Peyer's patch (tissue), 4 donors: Measurements from ENCODE around the gene SLC32A1.

ENCODE experiments used
- CTCF ChIP-seq, 6 experiments: fragments of 450-650 bp in 4 of 6; fragments of 200-600 bp in 2 of 6; sonication (generic) in 1 of 6; IDR thresholded peaks; one replicate each; pipeline ENCODE4 v1.5.1; 2017 to 2019; ENCODE audit warnings: antibody characterized with exemption in 6 of 6, mild to moderate bottlenecking in 3 of 6, moderate library complexity in 1 of 6
- POLR2A ChIP-seq, 2 donors: fragments of 450-650 bp; IDR thresholded peaks; one replicate each; pipeline ENCODE4 v1.5.1; 2017; ENCODE audit warnings: antibody characterized with exemption in 2 of 2, mild to moderate bottlenecking in 2 of 2, moderate library complexity in 2 of 2

DNA sequence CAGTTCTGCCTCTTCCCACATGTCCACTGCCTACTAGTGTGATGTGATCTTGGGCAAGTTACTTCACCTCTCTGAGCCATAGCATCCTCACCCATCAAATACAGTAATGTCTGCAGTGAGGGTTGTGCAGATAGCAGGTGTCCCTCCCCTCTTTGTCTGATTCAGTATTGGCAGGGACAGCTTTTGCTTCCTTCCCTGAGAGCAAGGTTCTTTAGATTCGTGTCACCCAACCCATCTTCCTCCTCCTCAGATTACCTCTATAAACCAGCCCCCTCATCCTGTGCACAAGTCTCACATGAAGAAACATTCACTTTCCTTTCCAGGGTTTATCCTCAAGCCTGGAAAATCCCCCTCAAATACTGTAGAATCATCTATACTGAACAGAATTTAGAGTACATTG is 39.3 kb downstream of the SLC32A1 start:
- TF ChIP-seq POLR2A (IDR thresholded peaks at IDR 0.05) (no peak), CTCF (IDR thresholded peaks at IDR 0.05) (no peak)
